Endothelial cell of umbilical vein (primary cell): ENCODE measurements around the gene CHMP4A. TPM values are rescaled to one million over a fixed set of nuclear protein-coding genes. Genes with fewer than 3 reads are reported as not detected.

Experiments
- BruUV-seq: library from RNA; stranded (reverse); fragments of 400-500 nt; replicated peaks from 2 replicates; lab custom pipeline; 2021; lab: Mats Ljungman, UMichigan
- CTCF ChIA-PET: fragments of 300-600, 350-600 bp; sonication (Branson Sonifier 250); formaldehyde crosslinking; loops from one replicate; lab custom pipeline; 2021; ENCODE audit warnings: antibody characterized with exemption, inconsistent platforms; lab: Charles Lee
- POLR2A ChIA-PET: fragments of 300-600, 350-600 bp; sonication (Branson Sonifier 250); formaldehyde crosslinking; loops from one replicate; lab custom pipeline; 2021; ENCODE audit warnings: antibody characterized with exemption, inconsistent platforms; lab: Charles Lee
- DNase-seq: peaks from one replicate; pipeline ENCODE4 v3.0.0-alpha.2; 2011; ENCODE audit warnings: low read depth, low spot score
- FAIRE-seq: peaks from 2 replicates; lab custom pipeline; 2011; peaks lifted over from hg19 to GRCh38; lab: Jason Lieb, UNC
- H2AFZ ChIP-seq: 2 replicates; pipeline ENCODE4 v1.6.0; 2012; ENCODE audit warnings: low read depth, low read length, control low read depth, inconsistent platforms
- H3K27ac ChIP-seq: 2 replicates; pipeline ENCODE4 v1.5.1; 2011; ENCODE audit warnings: low read depth, mild to moderate bottlenecking, control low read depth, low read length, moderate library complexity; ENCODE audit not compliant: insufficient read depth
- H3K27me3 ChIP-seq, 2 experiments: 2 replicates each; pipeline versions ENCODE4 v1.6.0 to v1.6.1; 2011; ENCODE audit warnings: low read length in 2 of 2, mixed read lengths in 1 of 2; ENCODE audit not compliant: control insufficient read depth in 2 of 2, insufficient read depth in 2 of 2
- H3K36me3 ChIP-seq, 2 experiments: 2 replicates in 1 of 2; 3 replicates in 1 of 2; pipeline ENCODE4 v1.5.1; 2011; ENCODE audit warnings: low read length in 2 of 2, mild to moderate bottlenecking in 1 of 2, moderate library complexity in 1 of 2; ENCODE audit not compliant: control insufficient read depth in 2 of 2, insufficient read depth in 2 of 2; ENCODE audit errors: extremely low read depth in 1 of 2
- H3K4me1 ChIP-seq: 3 replicates; pipeline ENCODE4 v1.5.1; 2011; ENCODE audit warnings: mild to moderate bottlenecking, low read length; ENCODE audit not compliant: control insufficient read depth, insufficient read depth; ENCODE audit errors: extremely low read depth
- H3K4me2 ChIP-seq: 2 replicates; pipeline ENCODE4 v1.6.1; 2011; ENCODE audit warnings: low read length, control low read depth, mixed read lengths; ENCODE audit not compliant: insufficient read depth
- H3K4me3 ChIP-seq, 3 experiments: fragments of 200-600 bp in 1 of 3; sonication (generic), shearing (Covaris generic) in 1 of 3; replicated peaks in 1 of 3; 2 replicates each; pipeline ENCODE4 v1.5.1; 2011 to 2016; ENCODE audit warnings: control low read depth in 3 of 3, low read length in 3 of 3, mild to moderate bottlenecking in 2 of 3, inconsistent platforms in 1 of 3, low read depth in 1 of 3, moderate library complexity in 1 of 3; ENCODE audit not compliant: insufficient read depth in 1 of 3
- H3K79me2 ChIP-seq: 2 replicates; pipeline ENCODE4 v1.6.0; 2012; ENCODE audit warnings: low read length, inconsistent platforms; ENCODE audit not compliant: control insufficient read depth, insufficient read depth
- H3K9ac ChIP-seq: replicated peaks from 2 replicates; pipeline ENCODE3; 2011; ENCODE audit warnings: low read length, control low read depth; ENCODE audit not compliant: insufficient read depth; ENCODE audit errors: extremely low read depth
- H3K9me1 ChIP-seq: replicated peaks from 3 replicates; pipeline ENCODE4 v1.6.0; 2011; ENCODE audit warnings: mild to moderate bottlenecking, low read length; ENCODE audit not compliant: control insufficient read depth, insufficient read depth; ENCODE audit errors: extremely low read depth
- H3K9me3 ChIP-seq: replicated peaks from 2 replicates; pipeline ENCODE4 v1.5.1; 2012; ENCODE audit warnings: low read length, inconsistent platforms; ENCODE audit not compliant: control insufficient read depth, insufficient read depth
- H4K20me1 ChIP-seq: replicated peaks from 2 replicates; pipeline ENCODE3; 2011; ENCODE audit warnings: mild to moderate bottlenecking, low read length; ENCODE audit not compliant: control insufficient read depth, insufficient read depth; ENCODE audit errors: extremely low read depth
- CTCF ChIP-seq, 2 donors: IDR thresholded peaks; 1 replicate in 1 of 2; 2 replicates in 1 of 2; pipeline ENCODE4 v1.5.1; 2011; ENCODE audit warnings: low read length in 2 of 2, mild to moderate bottlenecking in 2 of 2, moderate library complexity in 2 of 2, control low read depth in 1 of 2, inconsistent platforms in 1 of 2, low read depth in 1 of 2; ENCODE audit not compliant: insufficient read depth in 1 of 2; ENCODE audit errors: extremely low read depth in 1 of 2
- EZH2 ChIP-seq: IDR thresholded peaks from 2 replicates; pipeline ENCODE4 v1.6.1; 2012; ENCODE audit warnings: borderline replicate concordance, low read depth, mild to moderate bottlenecking, moderate library complexity, low read length, inconsistent platforms; ENCODE audit not compliant: severe bottlenecking
- FOS ChIP-seq: IDR thresholded peaks from 2 replicates; pipeline ENCODE4 v1.6.1; 2011; ENCODE audit warnings: mild to moderate bottlenecking, low read length, moderate library complexity, borderline replicate concordance; ENCODE audit not compliant: insufficient read depth
- GATA2 ChIP-seq: IDR thresholded peaks from 2 replicates; pipeline ENCODE4 v1.7.0; 2011; ENCODE audit warnings: low read depth, mild to moderate bottlenecking, moderate library complexity, mixed read lengths, low read length; ENCODE audit not compliant: insufficient read length, insufficient read depth
- JUN ChIP-seq: IDR thresholded peaks from 2 replicates; pipeline ENCODE4 v1.6.1; 2011; ENCODE audit warnings: borderline replicate concordance, low read depth; ENCODE audit not compliant: insufficient read length, insufficient read depth
- MAX ChIP-seq: IDR thresholded peaks from 2 replicates; pipeline ENCODE4 v1.6.1; 2011; ENCODE audit not compliant: insufficient read depth, insufficient read length
- MYC ChIP-seq: IDR thresholded peaks from one replicate; pipeline ENCODE4 v1.6.1; 2011; ENCODE audit warnings: mild to moderate bottlenecking, low read depth, low read length
- POLR2A ChIP-seq: IDR thresholded peaks from 2 replicates; pipeline ENCODE4 v1.6.1; 2012; ENCODE audit warnings: low read depth, mild to moderate bottlenecking, control low read depth, low read length
- POLR2AphosphoS5 ChIP-seq: IDR thresholded peaks from 2 replicates; pipeline ENCODE4 v1.6.1; 2012; ENCODE audit warnings: low read depth, mild to moderate bottlenecking, control low read depth, low read length, moderate library complexity; ENCODE audit not compliant: insufficient read depth
- dilution Hi-C: fragments of 300-500 bp; cut with MboI; formaldehyde crosslinking; loops from one replicate; pipeline ENCODE4 v1.15.0; 2019; ENCODE audit warnings: low sequenced_read_pairs; ENCODE audit not compliant: extremely low pct_ligation_motif_present
- intact Hi-C: fragments of 100-400 bp; cut with micrococcal nuclease; formaldehyde crosslinking; loops from one replicate; pipeline ENCODE4 v1.10.0; 2022
- polyA plus RNA-seq, 4 experiments: library from polyadenylated mRNA; depleted of rRNA in 3 of 4; stranded (reverse) in 3 of 4; unstranded in 1 of 4; fragments of >200 nt; gene quantifications; 2 replicates each; pipeline versions ENCODE4 v1.2.1 to v1.2.3, GENCODE V29; 2011 to 2012; ENCODE audit warnings: missing spikeins in 1 of 4
- total RNA-seq: library from RNA; stranded (reverse); gene quantifications from 2 replicates; pipeline ENCODE4 v1.2.3, GENCODE V29; 2021

CHMP4A gene
- total and polyA plus RNA-seq, 2 donors (not counting 3 experiments of a cell fraction or from before 2014, with no cell fraction given) = 40.9 to 46.4 TPM

GRCh38 chr14:24164518-24164991 is 48.7 kb downstream of the CHMP4A start:
- H3K27me3 ChIP-seq = no peaks in the 10 kb centered on the region
- intact Hi-C loops = no loop called here
- H3K4me3 ChIP-seq = no peak overlapping the region
- H2AFZ ChIP-seq = no peak overlapping the region
- BruUV-seq = no TSS peak
- no peak overlapping the region for H3K4me2 ChIP-seq
- H3K9ac ChIP-seq = no peak overlapping the region
- H3K4me1 ChIP-seq = peaks cover 16% of the 10 kb centered on the region
- H3K36me3 ChIP-seq = peaks cover 25 to 46% of the 10 kb centered on the region in 2 experiments
- dilution Hi-C loops = no loop called here
- no peaks in the 10 kb centered on the region for H4K20me1 ChIP-seq
- H3K79me2 ChIP-seq = peaks cover 9% of the 10 kb centered on the region
- no peak for FAIRE-seq
- no peak for DNase-seq
- ChIA-PET POLR2A (interaction anchor here (1.2 kb wide), 1 partner anchor 22 kb away, joined by 3 read pairs; no protein-coding TSS in a partner anchor), CTCF (no interaction called here)
- no peaks in the 10 kb centered on the region for H3K9me1 ChIP-seq
- no peaks in the 10 kb centered on the region for H3K9me3 ChIP-seq
- TF ChIP-seq EZH2 = no peak
- no peak for TF ChIP-seq MYC
- TF ChIP-seq CTCF (IDR thresholded peaks at IDR 0.05; ENCODE audit: extremely low read depth in 1 of 2, insufficient read depth in 1 of 2, low read depth in 1 of 2, low read length in 2 of 2) = no peak
- TF ChIP-seq GATA2 = no peak
- no peak for TF ChIP-seq POLR2AphosphoS5
- no peak for TF ChIP-seq JUN
- TF ChIP-seq FOS = no peak
- no peak for TF ChIP-seq MAX
- TF ChIP-seq POLR2A = no peak
- H3K27ac ChIP-seq = no peak overlapping the region
